Measurements from ENCODE around the gene ETV3L.

Gene ETV3L

DNA sequence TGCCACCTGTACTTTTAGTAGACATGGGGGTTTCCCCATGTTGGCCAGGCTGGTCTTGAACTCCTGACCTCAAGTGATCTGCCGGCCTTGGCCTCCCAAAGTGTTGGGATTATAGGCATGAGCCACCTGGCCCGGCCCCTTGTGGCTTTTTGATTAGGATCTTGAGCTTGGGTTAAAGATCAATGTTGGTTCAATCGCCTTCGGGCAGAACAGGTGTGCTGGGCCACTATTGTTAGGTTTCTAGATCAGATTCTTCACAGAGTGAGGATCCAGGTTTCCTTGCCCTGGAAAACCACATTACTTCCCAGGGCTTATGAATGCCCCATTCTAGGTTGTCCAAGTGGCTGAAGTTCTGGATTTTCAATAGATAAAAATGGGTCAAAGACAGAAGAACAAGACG, 32.5 kb upstream of the ETV3L start:
- DNase-seq (ENCODE audit: low read depth in 2 of 2, low spot score in 1 of 2), result no peak

DNA sequence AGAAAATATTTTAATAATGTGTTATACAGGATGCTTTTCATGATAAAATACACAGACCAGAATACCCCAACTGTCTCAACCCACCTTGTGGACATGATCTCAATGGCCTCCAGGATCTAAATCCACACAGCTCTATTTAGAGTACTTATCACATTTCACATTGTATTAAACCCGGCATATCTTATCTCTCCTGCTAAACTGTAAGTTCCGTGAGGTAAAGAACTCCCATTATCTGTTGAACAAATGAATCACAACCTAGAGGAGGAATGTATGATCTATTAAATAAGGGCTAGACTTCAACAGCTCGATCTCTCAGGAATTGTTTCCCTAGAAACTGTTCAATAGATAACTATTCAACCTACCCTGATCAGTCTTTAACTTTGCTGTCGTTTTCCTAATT, 31.7 kb upstream of the ETV3L start:
- no peak for DNase-seq (ENCODE audit: low read depth in 2 of 2, low spot score in 1 of 2)

DNA sequence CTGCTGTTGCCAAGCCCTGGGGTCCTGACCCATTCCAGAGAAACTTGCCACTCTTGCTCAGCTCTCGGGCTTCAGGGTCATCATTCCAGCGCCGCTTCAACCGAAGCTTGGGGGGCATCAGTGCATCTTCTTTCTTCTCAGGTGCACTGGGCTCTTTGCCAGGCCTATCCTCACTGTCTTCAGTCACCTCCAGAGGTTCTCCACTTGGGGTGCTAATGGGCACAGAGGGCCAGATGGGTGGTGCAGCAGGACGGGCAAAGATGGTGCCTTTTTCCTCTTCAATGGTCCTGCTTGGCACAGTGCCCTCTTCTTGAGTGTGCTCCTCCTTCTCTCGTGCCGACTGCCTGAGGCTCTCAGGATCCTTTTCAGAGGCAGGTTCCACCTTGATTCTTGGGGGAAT, 25.2 kb upstream of the ETV3L start:
- DNase-seq (ENCODE audit: low read depth in 2 of 2, low spot score in 1 of 2), result no peak

DNA sequence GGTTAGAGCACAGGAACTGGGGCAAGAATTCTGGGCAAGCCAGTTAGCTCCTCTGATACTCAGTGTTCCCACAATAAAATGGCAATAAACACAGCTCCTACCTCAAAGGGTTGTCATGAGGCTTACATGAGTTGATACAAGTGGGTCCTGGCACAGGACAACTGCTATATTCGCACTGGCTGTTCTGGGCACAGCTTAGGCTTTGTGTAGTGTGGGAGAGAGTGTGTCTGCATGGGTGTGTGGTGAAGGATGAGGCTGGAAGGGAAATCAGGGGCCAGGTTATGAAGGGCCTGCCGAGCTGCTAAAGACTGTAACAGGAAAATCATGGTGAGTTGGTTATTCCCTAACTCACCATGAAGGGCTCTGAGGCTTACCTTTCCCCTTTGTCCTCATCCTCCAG, 19.8 kb upstream of the ETV3L start:
- DNase-seq (ENCODE audit: low read depth in 2 of 2, low spot score in 1 of 2), result no peak

DNA sequence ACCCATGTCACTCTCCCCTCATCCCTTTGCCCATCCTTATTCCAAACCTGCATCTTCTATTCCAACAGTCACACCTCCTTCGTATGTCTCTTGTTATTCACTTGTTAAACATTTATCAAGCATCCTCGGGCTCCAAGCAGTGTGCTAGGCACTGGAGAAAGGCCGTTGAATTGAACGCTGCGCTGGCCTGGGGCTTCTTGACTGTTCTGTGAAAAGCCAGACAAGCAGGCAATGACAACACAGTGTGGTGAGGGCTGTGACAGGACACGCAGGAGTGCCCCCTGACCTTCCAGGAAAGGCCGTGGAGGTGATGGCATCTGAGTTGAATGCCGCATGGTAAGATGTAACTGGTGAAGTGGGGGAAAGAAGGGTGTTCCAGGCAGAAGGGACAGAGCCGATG, 19.4 kb upstream of the ETV3L start:
- DNase-seq (ENCODE audit: low read depth in 2 of 2, low spot score in 1 of 2), result no peak

DNA sequence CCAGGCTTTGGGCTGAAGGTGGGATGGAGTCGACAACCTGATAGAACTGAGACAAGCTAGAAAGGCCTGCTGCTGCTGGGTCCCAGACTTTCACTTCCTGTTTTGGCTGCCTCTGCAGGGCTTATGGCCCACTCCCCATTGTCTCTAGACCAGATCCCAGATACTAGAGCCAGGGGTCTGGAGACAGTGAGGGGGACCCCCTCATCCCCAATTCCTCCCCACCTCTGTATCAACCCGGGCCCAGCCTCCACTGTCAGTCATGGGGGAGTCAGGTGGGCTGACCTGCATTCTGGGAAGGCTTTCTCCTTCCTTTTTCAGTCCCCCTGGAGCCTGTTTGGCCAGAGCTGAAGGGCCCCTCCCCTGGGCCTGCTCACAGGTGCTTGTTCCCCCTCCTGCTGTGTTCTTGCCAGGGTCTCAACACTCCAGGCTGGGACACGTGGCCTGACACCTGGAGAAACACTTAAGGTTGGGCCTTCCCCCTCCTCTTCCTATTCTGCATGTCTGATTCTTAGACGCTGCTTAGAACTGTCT, 18.0 kb upstream of the ETV3L start:
- no peak for DNase-seq (ENCODE audit: low read depth in 2 of 2, low spot score in 1 of 2)

DNA sequence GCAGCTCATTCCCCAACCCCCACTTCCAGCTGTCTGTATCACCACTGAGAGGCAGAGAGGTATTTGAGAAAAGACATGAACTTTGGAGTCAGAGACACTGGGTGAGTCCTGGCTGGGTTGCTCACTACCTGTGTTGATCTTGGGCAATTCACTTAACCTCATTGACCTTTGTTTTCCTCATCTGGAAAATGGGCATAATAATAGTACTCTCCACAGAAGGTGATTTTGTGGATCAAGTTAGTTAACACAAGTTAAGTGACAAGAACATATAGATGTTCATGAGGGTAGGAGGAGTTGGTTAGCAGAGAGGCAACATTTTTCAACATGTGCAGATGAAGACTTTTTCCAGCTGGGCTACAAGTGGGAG, 17.1 kb upstream of the ETV3L start:
- DNase-seq (ENCODE audit: low read depth in 2 of 2, low spot score in 1 of 2), result no peak

DNA sequence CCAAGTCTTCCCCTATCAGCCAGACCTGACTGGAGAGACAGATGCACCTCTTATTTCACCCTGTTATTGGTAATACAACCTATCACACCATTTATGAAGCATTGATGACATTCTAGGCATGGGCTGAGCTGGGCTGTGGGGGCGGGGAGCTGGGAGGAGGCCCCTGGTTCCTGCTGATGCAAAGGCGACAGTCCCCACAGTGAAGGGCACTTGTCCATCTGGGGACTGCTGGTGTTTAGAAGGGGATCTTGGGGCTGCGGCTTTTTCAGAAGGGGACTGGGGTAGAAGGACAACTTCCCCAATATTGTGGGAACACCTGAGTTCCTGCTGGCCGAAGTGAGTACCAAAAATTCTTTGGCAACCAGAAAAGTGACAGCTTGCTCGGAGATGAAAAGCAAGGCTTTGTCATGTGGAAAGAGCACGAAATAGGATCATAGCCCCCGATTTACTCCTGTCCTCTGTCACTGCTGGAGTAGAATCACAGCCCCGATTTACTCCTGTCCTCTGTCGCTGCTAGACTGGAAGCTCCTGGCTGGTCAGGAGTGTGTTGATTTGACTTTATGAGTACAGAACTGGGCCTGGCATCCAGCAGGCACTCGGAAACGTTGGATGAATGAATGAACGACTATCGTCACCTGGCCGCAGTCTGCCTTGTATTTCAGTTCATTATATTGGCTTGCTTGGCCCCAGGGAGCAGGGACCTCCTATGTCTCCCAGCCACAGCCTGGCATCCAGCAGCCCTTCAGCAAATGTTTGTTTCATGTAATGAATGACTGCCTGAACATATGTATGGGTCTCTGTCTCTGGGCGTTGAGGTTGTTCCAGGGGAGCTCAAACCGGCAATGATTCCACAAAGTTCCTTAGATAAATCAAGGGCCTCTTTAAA, 16.5 kb upstream of the ETV3L start:
- no peak for DNase-seq (ENCODE audit: low read depth in 2 of 2, low spot score in 1 of 2)

DNA sequence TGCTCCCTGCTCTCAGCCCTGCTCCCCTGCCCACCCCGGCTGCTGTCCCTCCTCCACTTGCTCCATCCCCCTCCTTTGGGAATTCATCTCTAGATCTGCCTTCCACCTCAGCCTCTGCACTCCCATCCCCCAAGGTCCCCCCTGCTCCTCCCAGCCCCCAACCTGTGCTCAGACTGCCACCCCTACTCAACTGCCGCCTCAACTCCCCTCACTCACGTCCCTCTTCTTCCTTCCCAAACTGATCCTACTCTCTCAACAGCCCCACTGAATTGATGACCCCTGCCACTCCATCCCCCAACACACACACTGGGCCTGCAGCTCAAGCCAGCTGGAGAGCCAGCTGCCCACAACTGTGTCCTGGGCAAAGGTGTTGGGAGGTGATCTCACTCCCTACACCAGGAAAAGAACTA, 15.8 kb upstream of the ETV3L start:
- DNase-seq (ENCODE audit: low read depth in 2 of 2, low spot score in 1 of 2), result no peak

DNA sequence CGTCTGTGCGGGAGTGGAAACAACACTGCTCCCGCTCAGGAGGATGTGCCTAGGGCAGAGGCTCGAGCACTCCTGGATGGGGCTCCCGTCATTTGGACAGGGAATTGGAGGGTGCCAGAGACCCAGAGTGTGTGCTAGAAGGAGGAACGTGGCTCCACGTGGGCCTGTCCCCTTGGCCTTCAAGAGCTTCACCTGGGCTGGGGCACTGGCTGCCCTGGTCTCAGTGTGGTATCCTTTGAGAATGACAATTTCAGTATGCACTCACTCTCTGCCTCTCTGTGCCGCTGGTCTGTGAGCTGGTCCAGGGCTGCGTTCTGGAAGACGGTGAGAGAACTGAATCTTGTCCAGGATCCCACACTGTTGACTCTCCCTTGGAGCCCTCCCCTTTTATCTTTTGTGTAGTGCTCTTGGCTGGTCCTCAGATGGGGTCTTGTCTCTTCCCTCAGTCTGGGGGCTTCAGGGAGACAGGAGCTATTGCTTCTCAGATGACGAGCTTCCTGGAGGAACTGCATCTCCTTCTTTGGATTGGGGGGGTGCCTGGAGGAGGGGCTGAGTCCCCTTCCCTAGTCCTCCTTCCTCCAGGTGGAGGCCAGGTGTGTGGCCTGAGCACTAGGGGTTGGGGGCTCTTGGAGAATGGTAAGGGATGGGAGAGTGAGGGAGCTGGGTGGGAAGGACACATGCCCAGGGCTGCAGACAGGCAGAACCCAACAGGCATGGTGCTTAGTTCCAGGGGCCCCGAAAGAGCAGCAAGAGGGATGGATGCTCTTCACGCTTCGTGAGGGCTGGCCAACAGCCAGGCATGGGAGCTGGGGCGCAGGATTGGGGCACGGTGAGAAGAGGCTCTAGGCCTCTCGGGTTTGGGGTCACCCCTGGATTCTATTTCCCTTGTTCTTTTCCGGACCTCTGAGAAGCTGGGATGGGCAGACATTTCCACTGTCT, 14.8 kb upstream of the ETV3L start:
- DNase-seq (ENCODE audit: low read depth in 2 of 2, low spot score in 1 of 2), result no peak

DNA sequence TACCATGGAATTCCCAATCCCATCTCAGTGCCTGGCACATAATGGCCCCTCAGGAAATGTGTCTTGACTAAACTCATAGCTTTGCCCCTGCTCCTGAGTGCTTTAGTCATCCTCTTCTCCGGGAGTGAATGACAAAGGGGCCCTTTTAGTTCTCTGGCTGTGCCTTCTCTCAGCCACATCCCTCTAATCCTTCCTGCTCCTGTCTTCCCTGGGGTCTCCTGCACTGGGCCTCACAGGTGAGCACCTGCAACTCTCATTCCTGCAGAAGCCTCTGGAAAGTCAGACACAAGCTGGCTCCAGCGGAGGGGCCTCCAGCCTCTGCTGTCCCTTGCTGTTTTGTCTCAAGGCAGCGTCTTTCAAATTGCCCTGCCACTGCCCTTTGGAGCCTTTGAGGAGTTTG, 14.0 kb upstream of the ETV3L start:
- DNase-seq (ENCODE audit: low read depth in 2 of 2, low spot score in 1 of 2), result no peak

DNA sequence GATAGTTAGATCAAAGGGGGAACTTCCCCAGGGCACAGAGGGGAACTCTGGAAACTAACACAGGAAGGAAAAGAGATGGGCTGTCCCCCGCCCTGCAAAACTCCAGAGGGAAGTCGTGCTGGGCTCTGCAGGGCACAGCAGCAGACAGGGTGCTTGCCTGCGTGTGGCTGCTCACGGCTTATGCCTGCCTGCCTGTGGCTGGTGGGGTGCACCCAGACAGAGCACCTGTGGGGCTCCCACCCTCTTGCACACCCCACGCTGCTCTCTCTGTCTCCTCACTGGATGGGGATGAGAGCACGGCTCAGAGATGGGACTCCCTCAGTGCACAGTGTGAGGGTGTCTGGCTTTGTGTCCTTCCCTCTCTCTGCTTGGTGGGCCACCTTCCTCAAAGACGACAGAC, 13.5 kb upstream of the ETV3L start:
- no peak for DNase-seq (ENCODE audit: low read depth in 2 of 2, low spot score in 1 of 2)

DNA sequence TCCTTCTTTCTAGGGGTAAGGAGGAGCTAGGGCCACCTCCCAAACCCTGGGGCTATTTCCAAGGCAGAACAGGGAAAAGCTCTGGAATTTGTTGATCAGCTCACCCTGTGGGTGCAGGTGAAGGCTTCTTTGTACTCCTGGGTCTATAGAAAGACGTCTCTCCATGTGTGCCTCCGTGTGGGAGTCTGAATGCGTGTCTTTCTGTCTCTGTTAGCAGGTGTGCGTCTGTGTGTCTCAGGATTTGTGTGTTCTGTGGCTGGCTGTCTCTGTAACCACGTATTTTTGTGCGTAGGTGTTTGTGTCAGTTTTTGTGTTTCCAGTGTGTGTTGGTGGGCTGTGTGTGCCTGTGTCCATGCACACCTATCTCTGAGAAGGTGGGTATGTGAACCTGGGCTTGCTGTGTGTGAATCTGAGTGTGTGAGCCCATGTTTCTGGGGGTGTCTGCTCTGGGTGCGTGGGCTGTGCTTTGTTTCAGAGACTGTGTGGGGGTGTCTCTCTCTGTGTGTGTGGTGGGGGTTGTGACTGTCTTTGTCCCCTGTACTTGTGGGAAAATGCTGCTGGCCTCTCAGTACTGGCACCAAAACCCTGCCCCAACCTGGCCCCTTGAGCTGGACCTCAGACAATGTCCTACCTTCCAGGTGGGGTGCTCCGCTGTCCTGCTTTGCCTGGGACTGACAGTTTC, 12.7 kb upstream of the ETV3L start:
- no peak for DNase-seq (ENCODE audit: low read depth in 2 of 2, low spot score in 1 of 2)

DNA sequence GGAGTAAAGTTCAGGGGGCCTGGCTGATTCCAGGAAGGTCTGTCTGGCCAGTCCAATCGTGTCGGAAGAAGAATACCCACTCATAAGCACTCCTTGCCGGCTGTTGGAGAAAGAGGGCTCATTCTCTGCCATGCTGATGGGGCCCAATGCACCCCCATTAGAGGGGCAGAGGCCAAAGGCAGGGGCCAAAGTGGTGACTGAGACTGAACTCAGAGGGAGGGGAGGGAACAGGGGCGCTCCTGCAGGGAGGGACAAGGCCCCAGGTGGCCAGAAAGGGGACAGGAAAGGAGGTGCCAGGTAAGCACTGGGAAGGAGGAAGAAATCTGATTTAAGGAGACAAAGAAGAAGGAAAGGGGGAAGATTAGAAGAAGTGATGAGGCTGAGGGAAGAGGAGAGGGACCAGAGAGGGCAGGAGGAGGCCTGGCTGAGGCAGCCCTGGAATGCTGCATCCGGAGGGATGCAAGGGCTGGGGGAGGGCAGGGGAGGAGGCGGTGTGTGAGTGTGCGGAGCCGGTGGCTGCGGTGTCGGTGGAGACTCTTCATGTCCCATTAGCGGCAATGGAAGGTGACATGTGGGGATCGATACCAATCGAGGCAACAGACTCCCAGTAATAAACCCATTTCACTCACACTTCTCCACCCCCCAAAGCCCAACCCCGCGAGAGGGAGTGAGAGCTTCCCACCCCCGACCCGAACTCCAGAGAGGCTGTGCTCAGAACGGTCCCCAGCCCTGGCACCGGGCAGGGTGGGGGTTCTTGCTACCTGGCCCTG, 12.0 kb upstream of the ETV3L start:
- no peak for DNase-seq (ENCODE audit: low read depth in 2 of 2, low spot score in 1 of 2)

DNA sequence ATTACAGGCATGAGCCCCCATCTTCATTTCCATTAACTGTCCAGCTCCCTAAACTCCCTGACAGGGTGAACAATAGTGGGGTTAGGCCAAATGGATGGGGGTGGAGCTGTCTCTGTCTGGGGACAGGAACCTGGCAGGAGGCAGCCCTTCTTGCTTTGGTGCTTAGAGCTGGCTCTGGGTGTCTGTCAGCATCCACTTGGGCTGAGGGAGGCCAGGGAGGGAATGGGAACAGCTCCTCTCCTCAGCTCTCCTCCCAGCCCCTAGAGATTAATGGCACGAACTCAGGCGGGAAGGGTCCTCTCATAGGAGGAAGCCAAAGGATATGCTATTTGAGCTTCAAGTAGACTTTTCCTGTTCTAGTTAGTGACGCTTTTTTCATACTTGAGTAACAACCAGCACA, 11.1 kb upstream of the ETV3L start:
- DNase-seq (ENCODE audit: low read depth in 2 of 2, low spot score in 1 of 2), result no peak

DNA sequence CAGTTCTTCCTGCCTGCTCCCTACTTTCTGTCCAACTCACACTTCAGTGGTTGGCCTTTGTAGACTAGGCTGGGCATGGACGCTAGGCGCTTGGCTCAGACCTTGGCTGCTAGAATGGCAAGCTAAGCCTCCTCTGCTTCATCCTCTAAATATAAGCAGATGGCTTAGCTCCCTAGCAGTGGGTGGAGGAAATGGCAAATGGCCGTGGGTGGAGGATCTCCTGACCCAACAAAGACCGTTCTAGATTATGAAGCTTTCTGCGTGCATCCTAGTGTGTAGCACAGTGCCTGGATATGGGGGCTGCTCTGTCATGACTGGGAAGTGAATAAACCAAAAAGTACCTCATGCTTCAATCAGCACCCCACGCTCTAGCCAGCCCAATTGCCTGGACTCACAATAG, 10.4 kb upstream of the ETV3L start:
- no peak for DNase-seq (ENCODE audit: low read depth in 2 of 2, low spot score in 1 of 2)

DNA sequence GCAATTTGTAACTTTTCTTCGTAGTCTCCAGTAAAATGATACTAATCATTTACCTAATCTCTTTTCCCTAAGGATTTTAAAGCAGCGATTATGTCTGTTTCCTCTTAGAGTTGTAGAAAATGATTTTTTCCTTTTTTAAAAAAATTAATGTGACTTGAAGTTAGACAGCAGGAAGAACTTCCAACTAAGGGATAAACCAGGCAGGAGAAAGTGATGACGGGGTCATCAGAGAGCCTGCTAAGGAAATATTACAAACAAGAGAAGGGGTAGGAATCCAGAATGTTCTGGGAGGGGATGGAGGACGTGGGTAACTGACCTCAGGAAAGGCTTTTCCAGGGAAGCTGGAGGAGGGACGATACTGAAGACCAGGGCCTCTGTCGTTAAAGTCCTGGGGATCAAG, 8.8 kb upstream of the ETV3L start:
- DNase-seq (ENCODE audit: low read depth in 2 of 2, low spot score in 1 of 2), result no peak

DNA sequence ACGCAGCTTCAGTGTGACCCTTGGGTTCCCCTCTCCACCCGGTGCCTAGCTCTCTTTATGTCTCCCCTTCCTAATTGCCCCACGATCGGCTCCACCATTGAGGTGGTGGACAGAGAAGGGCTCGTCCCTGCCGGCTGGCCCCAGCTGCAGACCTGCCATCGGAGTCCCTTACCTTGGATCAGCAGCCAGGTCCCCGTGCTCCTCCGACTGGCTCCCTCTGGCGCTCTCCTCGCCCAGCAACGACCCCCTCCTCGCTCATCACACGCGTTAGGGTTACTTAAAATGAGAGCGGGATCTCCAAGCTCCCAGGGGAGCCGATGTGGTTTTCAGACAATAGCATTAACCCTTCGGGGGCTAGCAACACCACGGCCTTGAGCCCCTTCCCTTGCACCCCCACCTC, 8.1 kb upstream of the ETV3L start:
- DNase-seq (ENCODE audit: low read depth in 2 of 2, low spot score in 1 of 2), result no peak

DNA sequence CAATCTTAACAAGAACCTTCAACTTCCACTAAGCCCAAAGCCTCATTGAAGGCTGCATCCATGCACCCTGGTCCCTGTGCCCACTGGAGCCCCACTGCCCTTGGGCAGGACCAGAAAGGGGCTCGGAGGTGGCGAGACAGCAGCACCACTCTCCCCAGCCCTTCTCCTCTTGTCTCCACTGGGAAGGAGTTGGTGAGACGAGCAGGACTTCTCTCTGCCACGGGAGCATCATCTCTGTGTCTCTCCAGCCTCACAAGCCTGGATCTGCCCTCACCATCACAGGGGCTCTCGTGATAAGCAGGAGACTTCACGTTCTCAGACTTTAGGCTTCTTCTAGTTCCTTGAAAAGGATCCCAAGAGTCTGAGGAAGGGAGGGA, 7.2 kb upstream of the ETV3L start:
- no peak for DNase-seq (ENCODE audit: low read depth in 2 of 2, low spot score in 1 of 2)

DNA sequence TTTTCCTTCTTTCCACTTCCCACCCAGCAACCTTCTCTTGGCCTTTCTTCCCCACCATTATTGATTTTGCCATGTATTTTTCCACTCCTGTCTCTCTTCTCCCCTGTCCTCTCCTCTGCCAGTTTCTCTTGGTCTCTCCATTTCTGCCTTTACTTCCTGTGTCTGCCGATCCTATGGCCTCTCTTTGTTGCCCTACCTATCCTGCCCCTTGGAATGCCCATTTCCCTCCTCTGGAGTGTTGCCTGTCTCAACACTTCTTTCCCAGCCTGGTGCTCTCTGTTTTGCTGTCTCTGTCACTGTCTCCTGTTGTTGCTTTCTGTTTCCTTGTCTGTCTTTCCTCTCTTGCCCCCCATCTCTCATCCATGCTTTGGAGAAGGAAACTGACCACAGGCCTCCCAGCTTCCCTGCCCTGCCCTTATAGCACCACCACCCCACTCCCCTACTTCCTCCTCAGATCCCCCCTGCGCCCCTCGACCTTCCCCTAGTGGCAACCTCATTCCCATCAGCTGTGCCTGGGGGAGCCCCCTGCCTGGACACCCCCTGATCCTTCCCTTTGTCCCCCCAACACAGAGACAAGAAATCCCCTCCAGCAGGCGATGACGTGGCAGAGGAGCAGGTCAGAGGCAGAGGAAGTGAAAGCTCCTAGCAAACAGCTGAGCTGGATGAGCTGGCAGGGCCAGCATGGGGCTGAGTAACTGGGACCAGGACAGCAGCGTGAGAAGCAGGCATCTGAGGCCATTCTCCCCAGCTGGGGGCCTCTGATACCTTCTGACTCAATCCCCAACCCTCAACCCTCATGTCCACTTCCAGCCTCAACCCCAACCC, 6.6 kb upstream of the ETV3L start:
- no peak for DNase-seq (ENCODE audit: low read depth in 2 of 2, low spot score in 1 of 2)

Data from stimulated activated CD8-positive, alpha-beta memory T cell treated with anti-CD3 and anti-CD28 coated beads, Interleukin-4, amount 100 ng/mL, for 4 hours (primary cell).